ENCODE results near the gene SLC9A9. TPM values are rescaled to one million over a fixed set of nuclear protein-coding genes. Genes with fewer than 3 reads are reported as not detected.

SLC9A9 gene
- total RNA-seq, 1 experiment from 2014 or later, result 1.5 TPM

DNA sequence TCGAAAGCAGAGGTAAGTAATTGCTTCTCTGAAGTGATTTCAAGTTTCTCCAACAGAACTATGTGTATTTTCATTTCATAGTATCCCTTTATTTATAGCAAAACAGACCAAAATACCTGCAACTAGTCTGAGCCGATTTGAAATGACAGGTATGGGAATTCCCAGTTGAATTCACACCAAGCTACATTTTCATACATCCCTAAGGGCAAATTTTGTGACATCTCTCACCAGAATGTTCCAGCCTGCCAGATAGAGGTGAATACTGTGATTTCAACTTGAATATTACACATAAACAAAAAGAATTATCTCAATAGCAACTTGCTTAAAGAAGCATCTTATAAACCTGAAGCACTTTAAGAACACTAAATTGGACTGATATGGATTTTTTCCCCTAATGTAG is 235.7 kb downstream of the SLC9A9 start:
- no peaks in the 10 kb centered on the region for H3K27me3 Mint-ChIP-seq (ENCODE audit: unreplicated experiment)
- DNase-seq, result no peak
- no peaks in the 10 kb centered on the region for H3K4me1 Mint-ChIP-seq (ENCODE audit: low read depth, unreplicated experiment)
- intact Hi-C loops (cut with micrococcal nuclease; ENCODE audit: unreplicated experiment), result no loop called here
- TF ChIP-seq, protein P1, sequence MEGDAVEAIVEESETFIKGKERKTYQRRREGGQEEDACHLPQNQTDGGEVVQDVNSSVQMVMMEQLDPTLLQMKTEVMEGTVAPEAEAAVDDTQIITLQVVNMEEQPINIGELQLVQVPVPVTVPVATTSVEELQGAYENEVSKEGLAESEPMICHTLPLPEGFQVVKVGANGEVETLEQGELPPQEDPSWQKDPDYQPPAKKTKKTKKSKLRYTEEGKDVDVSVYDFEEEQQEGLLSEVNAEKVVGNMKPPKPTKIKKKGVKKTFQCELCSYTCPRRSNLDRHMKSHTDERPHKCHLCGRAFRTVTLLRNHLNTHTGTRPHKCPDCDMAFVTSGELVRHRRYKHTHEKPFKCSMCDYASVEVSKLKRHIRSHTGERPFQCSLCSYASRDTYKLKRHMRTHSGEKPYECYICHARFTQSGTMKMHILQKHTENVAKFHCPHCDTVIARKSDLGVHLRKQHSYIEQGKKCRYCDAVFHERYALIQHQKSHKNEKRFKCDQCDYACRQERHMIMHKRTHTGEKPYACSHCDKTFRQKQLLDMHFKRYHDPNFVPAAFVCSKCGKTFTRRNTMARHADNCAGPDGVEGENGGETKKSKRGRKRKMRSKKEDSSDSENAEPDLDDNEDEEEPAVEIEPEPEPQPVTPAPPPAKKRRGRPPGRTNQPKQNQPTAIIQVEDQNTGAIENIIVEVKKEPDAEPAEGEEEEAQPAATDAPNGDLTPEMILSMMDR (IDR thresholded peaks at IDR 0.05; ENCODE audit: unreplicated experiment), result no peak
- no peaks in the 10 kb centered on the region for H3K36me3 Mint-ChIP-seq (ENCODE audit: insufficient read depth, unreplicated experiment)
- no peak overlapping the region for H3K4me3 Mint-ChIP-seq (ENCODE audit: low read depth, unreplicated experiment)
- H3K9me3 Mint-ChIP-seq (ENCODE audit: low read depth, unreplicated experiment), result no peaks in the 10 kb centered on the region
- H3K27ac Mint-ChIP-seq (ENCODE audit: unreplicated experiment), result no peak overlapping the region
- CTCF ChIA-PET, result interaction anchor here (0.7 kb wide), 1 partner anchor 76 kb away, joined by 3 read pairs; no protein-coding TSS in a partner anchor
- no TSS peak for BruUV-seq (replicated peaks)

DNA sequence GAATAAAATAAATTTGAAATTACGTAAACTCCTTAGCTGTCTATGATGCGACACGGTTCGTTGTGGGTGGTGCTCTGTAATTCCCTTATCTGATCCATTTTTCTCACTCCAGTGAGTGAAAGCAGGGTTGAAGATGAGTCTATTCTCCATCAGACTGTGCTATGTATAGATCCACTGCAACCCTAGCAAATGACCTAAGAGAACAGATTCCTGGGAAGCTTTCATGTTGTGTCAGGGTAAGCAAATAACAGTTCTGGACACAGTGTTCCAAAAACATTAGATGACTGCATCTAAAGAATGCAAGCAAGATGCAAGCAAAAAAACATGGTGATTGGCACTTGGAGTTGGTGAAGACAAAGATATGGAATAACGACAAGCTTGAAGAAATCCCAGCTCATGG is 239.3 kb downstream of the SLC9A9 start:
- no peaks in the 10 kb centered on the region for H3K9me3 Mint-ChIP-seq (ENCODE audit: low read depth, unreplicated experiment)
- TF ChIP-seq, protein P1 (IDR thresholded peaks at IDR 0.05; ENCODE audit: unreplicated experiment), result no peak
- H3K4me3 Mint-ChIP-seq (ENCODE audit: low read depth, unreplicated experiment), result no peak overlapping the region
- intact Hi-C loops (cut with micrococcal nuclease; ENCODE audit: unreplicated experiment), result no loop called here
- CTCF ChIA-PET, result no interaction called here
- no TSS peak for BruUV-seq (replicated peaks)
- H3K27me3 Mint-ChIP-seq (ENCODE audit: unreplicated experiment), result no peaks in the 10 kb centered on the region
- no peaks in the 10 kb centered on the region for H3K4me1 Mint-ChIP-seq (ENCODE audit: low read depth, unreplicated experiment)
- no peak overlapping the region for H3K27ac Mint-ChIP-seq (ENCODE audit: unreplicated experiment)
- no peak for DNase-seq
- H3K36me3 Mint-ChIP-seq (ENCODE audit: insufficient read depth, unreplicated experiment), result no peaks in the 10 kb centered on the region

DNA sequence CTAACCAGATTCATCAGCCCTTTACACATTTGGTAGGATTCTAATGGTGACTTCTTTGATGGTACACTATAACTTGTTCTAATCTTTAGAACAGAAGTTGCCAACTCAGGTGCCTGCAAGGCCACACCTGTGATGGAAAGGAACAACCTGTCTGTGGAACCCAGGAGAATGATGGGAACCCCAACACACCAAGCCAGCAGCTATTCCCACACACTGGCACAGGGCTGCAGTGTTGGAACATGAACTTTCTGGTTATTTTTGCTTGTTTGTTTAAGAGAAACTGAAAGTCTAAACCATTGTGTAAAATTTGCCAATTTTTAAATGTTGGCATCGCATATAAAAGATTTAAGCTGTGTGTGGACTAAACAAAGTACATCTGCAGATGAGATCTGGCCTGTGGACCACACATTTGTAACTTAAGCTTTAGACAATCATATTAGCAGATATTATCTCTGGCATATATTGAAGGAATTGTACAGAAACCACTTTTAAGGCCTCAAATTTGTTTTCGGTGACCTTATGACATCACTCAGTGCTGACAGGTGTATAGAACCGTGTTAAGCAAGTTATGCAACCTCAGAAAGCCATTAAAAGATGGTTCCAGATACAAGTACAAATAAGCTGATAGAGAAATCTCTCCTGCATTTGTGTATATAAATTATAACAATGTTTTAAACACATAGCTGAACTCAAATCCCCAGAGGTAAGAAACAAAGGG is 242.9 kb downstream of the SLC9A9 start:
- Mint-ChIP-seq H3K9me3 (ENCODE audit: low read depth, unreplicated experiment) (no peaks in the 10 kb centered on the region), H3K36me3 (ENCODE audit: insufficient read depth, unreplicated experiment) (no peaks in the 10 kb centered on the region), H3K4me3 (ENCODE audit: low read depth, unreplicated experiment) (no peak overlapping the region), H3K27ac (ENCODE audit: unreplicated experiment) (no peak overlapping the region), H3K27me3 (ENCODE audit: unreplicated experiment) (no peaks in the 10 kb centered on the region), H3K4me1 (ENCODE audit: low read depth, unreplicated experiment) (no peaks in the 10 kb centered on the region)
- CTCF ChIA-PET, result interaction anchor here (1.1 to 1.8 kb wide), 2 partner anchors 8 to 12 kb away, joined by 3 to 6 read pairs; no protein-coding TSS in a partner anchor
- DNase-seq, result no peak
- TF ChIP-seq, protein P1 (IDR thresholded peaks at IDR 0.05; ENCODE audit: unreplicated experiment), result no peak
- BruUV-seq (replicated peaks), result no TSS peak
- intact Hi-C loops (cut with micrococcal nuclease; ENCODE audit: unreplicated experiment), result no loop called here

DNA sequence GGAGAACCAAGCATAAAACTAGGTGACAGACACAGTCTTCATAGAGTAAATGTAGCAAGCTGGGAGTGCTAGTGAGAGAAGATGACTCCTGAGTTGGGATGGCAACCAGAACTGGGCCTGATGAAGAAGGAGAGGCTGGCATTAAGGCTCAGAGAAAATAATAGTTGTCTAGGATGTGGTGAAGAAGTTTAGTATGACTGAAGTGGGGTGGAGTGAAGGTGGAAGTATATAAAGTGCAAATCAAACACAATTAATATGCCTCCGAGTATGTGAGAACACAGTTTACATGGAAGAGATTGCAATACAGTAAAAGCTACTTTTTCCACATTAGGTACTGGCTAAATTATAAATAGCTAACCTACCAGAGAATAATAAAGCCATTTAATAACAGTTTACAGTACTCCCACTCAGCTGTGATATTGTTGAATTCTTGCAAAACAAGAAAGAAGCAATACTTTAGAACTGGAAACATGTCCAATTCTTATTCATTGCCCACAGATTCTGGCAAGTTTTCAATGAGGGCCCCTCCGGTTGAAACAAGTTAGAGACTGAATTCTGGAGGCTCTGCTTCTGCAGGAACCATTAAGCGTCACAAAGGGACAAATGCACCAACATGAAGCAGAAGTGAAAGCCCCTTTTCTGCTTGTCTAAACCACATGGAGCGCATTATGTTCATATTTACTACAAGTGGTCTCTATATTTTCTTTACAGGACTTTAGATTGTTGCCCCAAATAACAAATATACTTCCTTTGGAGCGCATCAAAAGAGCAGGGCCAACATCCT is 243.7 kb downstream of the SLC9A9 start:
- H3K27ac Mint-ChIP-seq (ENCODE audit: unreplicated experiment), result no peak overlapping the region
- DNase-seq, result no peak
- H3K4me1 Mint-ChIP-seq (ENCODE audit: low read depth, unreplicated experiment), result no peaks in the 10 kb centered on the region
- H3K36me3 Mint-ChIP-seq (ENCODE audit: insufficient read depth, unreplicated experiment), result no peaks in the 10 kb centered on the region
- intact Hi-C loops (cut with micrococcal nuclease; ENCODE audit: unreplicated experiment), result no loop called here
- CTCF ChIA-PET, result interaction anchor here (1.1 to 1.2 kb wide), 2 partner anchors 11 to 16 kb away, joined by 3 read pairs; no protein-coding TSS in a partner anchor
- no peaks in the 10 kb centered on the region for H3K27me3 Mint-ChIP-seq (ENCODE audit: unreplicated experiment)
- TF ChIP-seq, protein P1 (IDR thresholded peaks at IDR 0.05; ENCODE audit: unreplicated experiment), result no peak
- H3K4me3 Mint-ChIP-seq (ENCODE audit: low read depth, unreplicated experiment), result no peak overlapping the region
- H3K9me3 Mint-ChIP-seq (ENCODE audit: low read depth, unreplicated experiment), result no peaks in the 10 kb centered on the region
- BruUV-seq (replicated peaks), result no TSS peak

Measured in Calu3 (cell line).